Neuronal stem cell (in vitro differentiated cells): ENCODE results near the gene SCN8A.

Source experiments
- DNase-seq: peaks from one replicate; pipeline ENCODE4 v3.0.0-alpha.2; 2013; ENCODE audit warnings: low spot score
- H2AFZ ChIP-seq: one replicate; pipeline ENCODE4 v1.6.1; 2013; ENCODE audit warnings: mild to moderate bottlenecking, low read length, inconsistent platforms
- H2AK5ac ChIP-seq: 2 replicates; pipeline ENCODE4 v1.6.1; 2013; ENCODE audit warnings: low read depth, mild to moderate bottlenecking, inconsistent platforms, low read length, moderate library complexity, mixed read lengths
- H2BK120ac ChIP-seq: 2 replicates; pipeline ENCODE4 v1.6.1; 2013; ENCODE audit warnings: low read depth, mild to moderate bottlenecking, inconsistent platforms, low read length, moderate library complexity, mixed read lengths
- H2BK12ac ChIP-seq: one replicate; pipeline ENCODE4 v1.6.1; 2013; ENCODE audit warnings: low read length, inconsistent platforms
- H2BK15ac ChIP-seq: 2 replicates; pipeline ENCODE4 v1.6.1; 2013; ENCODE audit warnings: mild to moderate bottlenecking, low read length, inconsistent platforms, mixed read lengths
- H2BK5ac ChIP-seq: one replicate; pipeline ENCODE4 v1.6.1; 2013; ENCODE audit warnings: inconsistent platforms, mild to moderate bottlenecking, low read length, moderate library complexity
- H3K14ac ChIP-seq: one replicate; pipeline ENCODE4 v1.6.1; 2013; ENCODE audit warnings: low read length, inconsistent platforms
- H3K18ac ChIP-seq: 2 replicates; pipeline ENCODE4 v1.6.1; 2013; ENCODE audit warnings: low read length, inconsistent platforms
- H3K23ac ChIP-seq: 2 replicates; pipeline ENCODE4 v1.6.1; 2013; ENCODE audit warnings: low read depth, mild to moderate bottlenecking, mixed read lengths, low read length, inconsistent platforms; ENCODE audit not compliant: poor library complexity
- H3K27ac ChIP-seq: replicated peaks from 3 replicates; pipeline ENCODE4 v1.5.1; 2013; ENCODE audit warnings: low read length, inconsistent platforms
- H3K27me3 ChIP-seq, 3 experiments: 2 replicates each; pipeline ENCODE4 v1.6.1; 2013; ENCODE audit warnings: low read length in 3 of 3, mild to moderate bottlenecking in 2 of 3, inconsistent platforms in 1 of 3, low read depth in 1 of 3, mixed read lengths in 1 of 3, moderate library complexity in 1 of 3; ENCODE audit not compliant: control insufficient read depth in 3 of 3, insufficient read depth in 3 of 3
- H3K36me3 ChIP-seq, 2 donors: replicated peaks in 1 of 2; 2 replicates each; pipeline ENCODE4 v1.6.1; 2013; ENCODE audit warnings: low read length in 2 of 2; ENCODE audit not compliant: control insufficient read depth in 2 of 2, insufficient read depth in 2 of 2
- H3K4ac ChIP-seq: 2 replicates; pipeline ENCODE4 v1.6.1; 2013; ENCODE audit warnings: inconsistent platforms, mild to moderate bottlenecking, low read length, moderate library complexity
- H3K4me1 ChIP-seq, 2 donors: 1 replicate in 1 of 2; 2 replicates in 1 of 2; pipeline ENCODE4 v1.6.1; 2013; ENCODE audit warnings: low read length in 2 of 2, low read depth in 1 of 2; ENCODE audit not compliant: control insufficient read depth in 2 of 2, insufficient read depth in 1 of 2
- H3K4me2 ChIP-seq: one replicate; pipeline ENCODE4 v1.6.1; 2013; ENCODE audit warnings: mild to moderate bottlenecking, low read length, inconsistent platforms; ENCODE audit not compliant: insufficient read depth, poor library complexity, severe bottlenecking
- H3K4me3 ChIP-seq, 2 donors: 2 replicates each; pipeline ENCODE4 v1.5.1; 2013; ENCODE audit warnings: low read length in 2 of 2, mild to moderate bottlenecking in 2 of 2, inconsistent platforms in 1 of 2, moderate library complexity in 1 of 2
- H3K79me1 ChIP-seq: one replicate; pipeline ENCODE4 v1.6.1; 2013; ENCODE audit warnings: low read depth, mild to moderate bottlenecking, inconsistent platforms, low read length, moderate library complexity
- H3K9ac ChIP-seq: one replicate; pipeline ENCODE4 v1.6.1; 2013; ENCODE audit warnings: mild to moderate bottlenecking, low read depth, low read length, inconsistent platforms; ENCODE audit not compliant: poor library complexity
- H3K9me3 ChIP-seq, 2 donors: replicated peaks in 1 of 2; 2 replicates each; pipeline versions ENCODE3 to v1.6.1; 2013; ENCODE audit warnings: low read length in 2 of 2, mild to moderate bottlenecking in 2 of 2, inconsistent platforms in 1 of 2, low read depth in 1 of 2, mixed read lengths in 1 of 2, moderate library complexity in 1 of 2; ENCODE audit not compliant: control insufficient read depth in 2 of 2, insufficient read depth in 1 of 2
- H4K8ac ChIP-seq: one replicate; pipeline ENCODE4 v1.6.1; 2013; ENCODE audit warnings: low read depth, mild to moderate bottlenecking, inconsistent platforms, low read length, moderate library complexity
- H4K91ac ChIP-seq: one replicate; pipeline ENCODE4 v1.6.1; 2013; ENCODE audit warnings: low read length, low read depth, mild to moderate bottlenecking, inconsistent platforms; ENCODE audit not compliant: poor library complexity
- WGBS, 2 donors: extraction: QIAGEN DNeasy Blood & Tissue Kit; methylation state at CpG; one replicate each; pipeline ENCODE4 v1.1.7; 2013; ENCODE audit warnings: missing lambda C conversion rate in 2 of 2, mixed read lengths in 1 of 2; ENCODE audit not compliant: insufficient read length in 2 of 2, insufficient replicate concordance in 1 of 2; ENCODE audit errors: extremely low coverage in 2 of 2; 5-methylcytosine and 5-hydroxymethylcytosine counted together

SCN8A gene

GRCh38 chr12:51630256-51630880 lies 39.3 kb downstream of the SCN8A start:
- no peaks in the 10 kb centered on the region for H3K79me1 ChIP-seq
- H2BK12ac ChIP-seq: no peak overlapping the region
- no peak overlapping the region for H2BK120ac ChIP-seq
- H3K9ac ChIP-seq: no peak overlapping the region
- no peak overlapping the region for H3K27ac ChIP-seq
- H2BK15ac ChIP-seq: no peak overlapping the region
- peaks cover 11 to 34% of the 10 kb centered on the region in 2 donors for H3K4me1 ChIP-seq
- no peak overlapping the region for H3K23ac ChIP-seq
- WGBS, 2 donors: no CpG with 5 or more reads among the region's 7 CpGs
- H3K27me3 ChIP-seq: no peaks in the 10 kb centered on the region
- H2BK5ac ChIP-seq: no peak overlapping the region
- H4K8ac ChIP-seq: no peak overlapping the region
- no peak overlapping the region for H3K14ac ChIP-seq
- H2AFZ ChIP-seq: no peak overlapping the region
- no peak overlapping the region for H3K4ac ChIP-seq
- H4K91ac ChIP-seq: no peak overlapping the region
- no peak overlapping the region for H2AK5ac ChIP-seq
- no peak overlapping the region for H3K4me3 ChIP-seq
- H3K18ac ChIP-seq: no peak overlapping the region
- H3K36me3 ChIP-seq: no peaks in the 10 kb centered on the region
- H3K9me3 ChIP-seq: no peaks in the 10 kb centered on the region
- no peak for DNase-seq
- no peak overlapping the region for H3K4me2 ChIP-seq

GRCh38 chr12:51630986-51631385 lies 40.0 kb downstream of the SCN8A start:
- Histone ChIP-seq H3K4me3 (no peak overlapping the region), H2BK12ac (no peak overlapping the region), H3K14ac (no peak overlapping the region), H3K27ac (no peak overlapping the region), H2BK15ac (no peak overlapping the region), H3K27me3 (no peaks in the 10 kb centered on the region), H4K8ac (no peak overlapping the region), H3K18ac (no peak overlapping the region), H3K4me1 (peaks cover 11 to 34% of the 10 kb centered on the region in 2 donors), H3K79me1 (no peaks in the 10 kb centered on the region), H3K9me3 (peaks cover 0 to 3% of the 10 kb centered on the region in 2 donors), H3K9ac (no peak overlapping the region), H3K36me3 (no peaks in the 10 kb centered on the region), H4K91ac (no peak overlapping the region), H3K23ac (no peak overlapping the region), H3K4me2 (no peak overlapping the region), H2AFZ (no peak overlapping the region), H3K4ac (no peak overlapping the region), H2BK5ac (no peak overlapping the region), H2BK120ac (no peak overlapping the region), H2AK5ac (no peak overlapping the region)
- DNase-seq: no peak
- WGBS, 2 donors: no CpG with 5 or more reads among the region's 3 CpGs

GRCh38 chr12:51631591-51631990 lies 40.6 kb downstream of the SCN8A start:
- Histone ChIP-seq H3K27me3 (no peaks in the 10 kb centered on the region), H3K27ac (no peak overlapping the region)

DNA sequence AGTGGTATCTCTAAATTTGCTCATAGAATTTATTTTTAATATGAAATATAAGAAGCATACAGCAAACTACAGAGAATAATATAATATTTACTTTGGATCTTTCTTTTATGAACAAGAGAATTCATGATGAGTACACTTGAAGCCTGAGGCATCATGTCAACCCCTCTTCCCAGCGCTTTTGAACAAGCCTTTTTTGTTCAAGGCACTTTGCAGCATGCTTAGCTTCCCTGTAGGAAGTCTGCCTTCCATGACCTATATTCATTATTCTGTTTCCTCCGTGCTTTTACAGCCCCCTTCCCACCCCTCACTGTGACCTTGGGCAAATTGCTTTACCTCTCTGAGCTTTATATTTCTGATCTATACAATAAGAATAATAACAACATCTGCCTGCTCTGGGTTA lies 41.6 kb downstream of the SCN8A start:
- Histone ChIP-seq H4K8ac (no peak overlapping the region), H3K27ac (no peak overlapping the region), H2BK12ac (no peak overlapping the region), H2AFZ (no peak overlapping the region), H3K4me3 (no peak overlapping the region), H3K9ac (no peak overlapping the region), H3K14ac (no peak overlapping the region), H3K4me2 (no peak overlapping the region), H3K4me1 (peaks cover 11 to 34% of the 10 kb centered on the region in 2 donors), H3K36me3 (no peaks in the 10 kb centered on the region), H3K27me3 (no peaks in the 10 kb centered on the region), H3K9me3 (peaks cover 0 to 19% of the 10 kb centered on the region in 2 donors), H2AK5ac (no peak overlapping the region), H4K91ac (no peak overlapping the region), H2BK15ac (no peak overlapping the region), H2BK120ac (no peak overlapping the region), H3K18ac (no peak overlapping the region), H3K79me1 (no peaks in the 10 kb centered on the region), H3K23ac (no peak overlapping the region), H3K4ac (no peak overlapping the region), H2BK5ac (no peak overlapping the region)
- no peak for DNase-seq
- WGBS, 2 donors: no CpG with 5 or more reads among the region's 2 CpGs

More at GRCh38 chr12:51631591-51631990, 40.6 kb downstream of the SCN8A start:
- Histone ChIP-seq H3K9ac (no peak overlapping the region), H2BK12ac (no peak overlapping the region), H3K4me2 (no peak overlapping the region), H2AFZ (no peak overlapping the region), H2BK5ac (no peak overlapping the region), H3K4ac (no peak overlapping the region), H3K14ac (no peak overlapping the region), H2BK120ac (no peak overlapping the region), H4K8ac (no peak overlapping the region), H3K9me3 (peaks cover 0 to 9% of the 10 kb centered on the region in 2 donors), H4K91ac (no peak overlapping the region), H3K23ac (no peak overlapping the region), H2BK15ac (no peak overlapping the region), H3K79me1 (no peaks in the 10 kb centered on the region), H2AK5ac (no peak overlapping the region), H3K36me3 (no peaks in the 10 kb centered on the region), H3K18ac (no peak overlapping the region), H3K4me1 (peaks cover 11 to 34% of the 10 kb centered on the region in 2 donors), H3K4me3 (no peak overlapping the region)
- no peak for DNase-seq
- WGBS, 2 donors: no CpG with 5 or more reads among the region's 1 CpG
